Measurements from ENCODE around the gene ZCCHC24. TPM values are rescaled to one million over a fixed set of nuclear protein-coding genes. Genes with fewer than 3 reads are reported as not detected.

ZCCHC24 gene
- total and polyA plus RNA-seq, 2 of the 8 experiments (the other 6 are each of a cell fraction or from before 2014, with no cell fraction given) = 3.9 to 6.9 TPM

GRCh38 chr10:79443338-79444198 lies 1.9 kb downstream of the ZCCHC24 start (continued):
- TF ChIP-seq CHD7 (IDR thresholded peaks at IDR 0.05; ENCODE audit: insufficient replicate concordance, low read length) = no peak
- no peak for TF ChIP-seq MAFK (IDR thresholded peaks at IDR 0.05; ENCODE audit: low read depth, low read length)
- no peak for TF ChIP-seq YY1 (IDR thresholded peaks at IDR 0.05; ENCODE audit: low read depth, low read length)
